ENCODE measurements around the gene ARRB1. TPM values are rescaled to one million over a fixed set of nuclear protein-coding genes. Genes with fewer than 3 reads are reported as not detected.

The ARRB1 gene
- total RNA-seq: 10 to 100 TPM; 16.7 to 25.1 (median 18.8) TPM

DNA sequence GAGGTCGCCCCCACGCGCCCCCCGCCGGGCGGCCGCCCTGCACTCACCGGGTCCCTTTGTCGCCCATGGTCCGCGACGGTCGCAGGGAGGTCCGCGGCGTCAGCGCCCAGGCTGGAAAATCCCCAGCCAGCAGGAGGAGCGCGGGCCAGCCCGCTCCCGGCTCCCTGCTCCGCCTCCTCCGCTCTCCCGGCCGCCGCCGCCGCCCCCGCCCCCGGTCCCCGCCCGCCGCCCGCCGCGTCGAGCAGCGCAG lies at the start of gene ARRB1:
ARRB1 (minus strand) TSS at position 121 of the 250 bp plus-strand sequence; CDS start at position 67, 54 bp downstream.
- DNase-seq (no peak), ATAC-seq (no peak)
- Mint-ChIP-seq H3K36me3 (ENCODE audit: insufficient read depth) (no peaks in the 10 kb centered on the region), H3K9me3 (no peaks in the 10 kb centered on the region), H3K4me1 (ENCODE audit: low read depth) (peaks cover 63% of the 10 kb centered on the region), H3K4me3 (peak within 1 kb of the TSS; percentile 84), H3K27me3 (ENCODE audit: low read depth) (no peaks in the 10 kb centered on the region)

DNA sequence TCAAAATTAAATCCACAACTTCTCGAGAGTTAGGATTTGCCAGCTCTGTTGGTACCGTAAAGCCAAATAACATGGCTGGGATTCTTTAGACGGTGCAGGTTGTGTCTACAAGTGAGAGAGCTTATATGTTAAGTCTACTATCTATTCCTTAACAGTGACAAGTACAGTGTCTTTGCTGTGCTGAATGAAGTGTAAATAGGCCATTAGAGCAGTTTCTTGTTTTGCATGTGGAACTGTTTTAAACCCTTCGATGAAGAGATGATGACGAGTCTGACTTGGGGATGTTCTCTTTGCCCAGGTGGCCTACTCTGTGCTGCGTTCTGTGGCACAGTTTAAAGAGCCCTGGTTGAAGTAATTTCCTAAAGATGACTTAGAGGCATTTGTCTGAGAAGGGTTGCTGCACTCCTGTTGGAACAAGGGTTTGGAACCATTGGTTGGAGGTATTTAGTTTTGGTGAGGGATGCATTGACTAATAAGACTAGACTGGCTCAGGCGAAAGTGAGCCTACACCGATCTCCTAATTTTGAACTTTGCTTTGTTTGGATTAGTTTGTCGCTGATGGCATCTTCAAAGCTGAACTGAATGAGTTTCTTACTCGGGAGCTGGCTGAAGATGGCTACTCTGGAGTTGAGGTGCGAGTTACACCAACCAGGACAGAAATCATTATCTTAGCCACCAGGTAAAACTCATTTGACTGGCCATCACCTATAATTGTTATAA lies 48.8 kb upstream of the ARRB1 start:
- no peaks in the 10 kb centered on the region for H3K27me3 Mint-ChIP-seq (ENCODE audit: low read depth)
- H3K9me3 Mint-ChIP-seq: no peaks in the 10 kb centered on the region
- DNase-seq: no peak
- H3K4me1 Mint-ChIP-seq (ENCODE audit: low read depth): peaks cover 38% of the 10 kb centered on the region
- peak; percentile 8 to 11 for ATAC-seq
- H3K4me3 Mint-ChIP-seq: peak overlapping the region; percentile 99
- H3K36me3 Mint-ChIP-seq (ENCODE audit: insufficient read depth): peaks cover 49% of the 10 kb centered on the region

GRCh38 chr11:75399344-75400145 lies 48.1 kb upstream of the ARRB1 start, which contains the start of gene RPS3:
Gene RPS3, plus strand, starts transcription at chr11:75399518. Its CDS starts 30 bp downstream, at chr11:75399548.
- peak; percentile 83 for DNase-seq
- peak within 1 kb of the TSS; percentile 99 for H3K4me3 Mint-ChIP-seq
- peaks cover 47% of the 10 kb centered on the region for H3K36me3 Mint-ChIP-seq (ENCODE audit: insufficient read depth)
- no peaks in the 10 kb centered on the region for H3K27me3 Mint-ChIP-seq (ENCODE audit: low read depth)
- peaks cover 37% of the 10 kb centered on the region for H3K4me1 Mint-ChIP-seq (ENCODE audit: low read depth)
- ATAC-seq: peak; percentile 88 to 89
- H3K9me3 Mint-ChIP-seq: no peaks in the 10 kb centered on the region

GRCh38 chr11:75398906-75399305 lies 47.4 kb upstream of the ARRB1 start:
- ATAC-seq (peak; percentile 1 to 3), DNase-seq (no peak)
- Mint-ChIP-seq H3K27me3 (ENCODE audit: low read depth) (peaks cover 2% of the 10 kb centered on the region), H3K4me1 (ENCODE audit: low read depth) (peaks cover 31% of the 10 kb centered on the region), H3K9me3 (no peaks in the 10 kb centered on the region), H3K4me3 (peak overlapping the region; percentile 99), H3K36me3 (ENCODE audit: insufficient read depth) (peaks cover 41% of the 10 kb centered on the region)

- ATAC-seq (peak; percentile 59 to 74), DNase-seq (no peak)
- peaks cover 2% of the 10 kb centered on the region for H3K27me3 Mint-ChIP-seq (ENCODE audit: low read depth)
- H3K4me3 Mint-ChIP-seq: no peak overlapping the region
- H3K4me1 Mint-ChIP-seq (ENCODE audit: low read depth): peaks cover 2% of the 10 kb centered on the region
- H3K36me3 Mint-ChIP-seq (ENCODE audit: insufficient read depth): no peaks in the 10 kb centered on the region
- no peaks in the 10 kb centered on the region for H3K9me3 Mint-ChIP-seq
Observed at GRCh38 chr11:75394085-75394840, 42.8 kb upstream of the ARRB1 start.

DNA sequence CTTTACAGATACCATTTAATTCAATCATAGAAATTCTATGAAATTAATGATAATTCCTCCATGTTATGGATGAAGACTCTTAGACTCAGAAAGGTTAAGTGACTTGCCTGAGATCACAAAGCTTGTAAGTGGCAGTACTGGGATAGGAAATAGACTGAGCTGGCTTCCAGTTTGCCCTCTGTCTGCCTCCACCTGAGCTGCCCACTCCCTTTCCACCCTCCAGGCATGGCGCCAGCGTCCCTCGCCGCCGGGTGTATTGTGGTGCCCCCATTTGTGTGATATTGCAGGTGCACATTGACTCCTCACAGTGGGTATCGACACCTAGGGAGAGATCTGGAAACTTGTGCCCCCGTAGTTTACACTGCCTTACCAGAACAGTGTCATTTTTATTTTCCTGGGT lies 38.5 kb upstream of the ARRB1 start:
- Mint-ChIP-seq H3K9me3 (no peaks in the 10 kb centered on the region), H3K27me3 (ENCODE audit: low read depth) (peaks cover 2% of the 10 kb centered on the region), H3K4me1 (ENCODE audit: low read depth) (no peaks in the 10 kb centered on the region), H3K4me3 (no peak overlapping the region), H3K36me3 (ENCODE audit: insufficient read depth) (no peaks in the 10 kb centered on the region)
- DNase-seq: no peak
- no peak for ATAC-seq

DNA sequence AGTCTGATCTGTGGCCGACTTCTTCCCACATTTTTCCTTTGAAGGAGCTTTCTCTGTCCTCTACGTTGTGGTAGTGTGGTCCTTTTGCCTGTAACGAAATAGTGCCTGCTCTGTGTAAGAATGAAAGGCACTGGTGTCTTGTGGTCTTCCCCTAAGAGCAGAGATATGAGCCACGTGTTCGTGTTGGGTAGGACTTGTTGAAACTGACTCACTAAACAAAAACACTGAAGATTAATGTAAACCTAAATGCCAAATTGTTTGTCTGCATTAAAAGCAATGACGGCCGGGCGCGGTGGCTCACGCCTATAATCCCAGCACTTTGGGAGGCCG lies 37.8 kb upstream of the ARRB1 start:
- peaks cover 4% of the 10 kb centered on the region for H3K4me1 Mint-ChIP-seq (ENCODE audit: low read depth)
- H3K27me3 Mint-ChIP-seq (ENCODE audit: low read depth): peaks cover under 1% of the 10 kb centered on the region
- H3K4me3 Mint-ChIP-seq: no peak overlapping the region
- no peak for ATAC-seq
- DNase-seq: no peak
- H3K9me3 Mint-ChIP-seq: no peaks in the 10 kb centered on the region
- H3K36me3 Mint-ChIP-seq (ENCODE audit: insufficient read depth): no peaks in the 10 kb centered on the region

DNA sequence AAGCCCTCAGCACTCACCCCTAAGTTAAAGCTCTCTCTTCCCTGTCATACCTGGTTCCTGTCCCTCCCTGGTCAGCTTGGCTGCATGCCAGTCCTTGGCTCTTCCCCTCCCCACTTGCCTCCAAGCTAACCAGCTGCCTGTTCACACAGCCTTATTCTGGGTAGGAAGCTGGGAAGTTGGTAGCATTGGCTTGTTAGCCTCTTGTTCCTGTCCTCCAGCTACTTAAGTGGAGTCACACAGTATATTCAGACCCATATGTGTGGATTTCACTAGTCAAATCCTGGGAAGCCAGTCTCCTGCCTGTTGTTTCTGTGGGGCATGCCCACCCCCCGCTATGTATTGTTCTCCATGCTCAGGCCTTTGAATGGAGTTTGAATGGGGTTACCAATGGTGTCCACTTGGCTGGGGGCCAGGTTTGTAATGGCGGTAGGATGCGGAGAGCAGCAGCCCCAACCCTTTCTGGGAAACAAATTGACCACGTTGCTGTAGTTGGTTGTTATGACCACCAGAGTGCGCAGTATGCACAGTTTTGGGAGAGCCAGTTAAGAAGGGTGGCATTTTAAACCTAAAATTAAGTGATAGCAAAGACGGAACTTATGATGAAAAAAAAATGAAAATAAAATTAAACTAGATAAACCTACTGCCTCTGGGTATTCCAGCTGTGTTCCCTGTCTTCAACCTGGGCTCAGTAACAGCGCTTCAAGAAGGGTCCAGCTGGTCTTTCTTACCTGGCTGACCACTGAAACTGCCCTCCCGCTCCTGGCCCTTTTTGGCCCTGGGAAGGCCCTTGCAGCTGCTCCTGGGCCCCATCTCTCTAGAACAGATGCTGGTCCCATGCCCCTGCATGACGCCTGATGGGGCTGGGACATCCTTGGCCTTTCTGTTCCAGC lies 37.2 kb upstream of the ARRB1 start:
- ATAC-seq: peak; percentile 83
- H3K36me3 Mint-ChIP-seq (ENCODE audit: insufficient read depth): no peaks in the 10 kb centered on the region
- DNase-seq: peak; percentile 57
- no peaks in the 10 kb centered on the region for H3K9me3 Mint-ChIP-seq
- peaks cover 9% of the 10 kb centered on the region for H3K4me1 Mint-ChIP-seq (ENCODE audit: low read depth)
- H3K27me3 Mint-ChIP-seq (ENCODE audit: low read depth): no peaks in the 10 kb centered on the region
- no peak overlapping the region for H3K4me3 Mint-ChIP-seq

- peaks cover 16% of the 10 kb centered on the region for H3K4me1 Mint-ChIP-seq (ENCODE audit: low read depth)
- no peak for ATAC-seq
Observed at GRCh38 chr11:75387736-75388294, 36.4 kb upstream of the ARRB1 start.

DNA sequence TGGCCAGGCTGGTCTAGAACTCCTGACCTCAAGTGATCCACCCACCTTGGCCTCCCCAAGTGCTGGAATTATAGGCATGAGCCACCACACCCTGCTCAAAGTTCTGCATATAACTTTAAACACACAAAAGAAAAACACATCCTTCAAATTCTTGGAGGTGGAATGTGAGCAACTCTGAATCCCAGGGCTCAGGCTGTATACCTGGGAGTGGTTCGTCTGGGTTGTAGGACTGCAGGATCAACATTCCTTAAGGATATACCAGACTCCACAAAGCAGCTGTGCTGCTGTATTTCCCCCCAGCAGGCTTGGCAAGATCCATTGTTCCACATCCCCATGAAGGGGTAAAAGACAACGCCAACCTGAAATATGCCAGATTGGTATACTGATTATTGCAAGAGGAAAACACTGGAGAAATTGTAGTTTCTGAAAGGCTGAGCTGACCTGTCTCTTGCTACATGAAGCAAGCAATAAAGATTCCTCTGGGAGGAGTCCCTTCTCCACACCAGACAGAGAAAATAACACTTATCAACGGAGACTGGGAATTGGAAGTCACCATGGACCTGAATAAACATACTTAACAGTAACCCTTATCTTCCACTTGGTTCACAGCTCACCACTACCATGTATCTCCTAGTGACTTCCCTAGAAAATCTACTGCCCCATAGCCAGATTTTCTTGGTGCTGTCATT lies 35.6 kb upstream of the ARRB1 start:
- Mint-ChIP-seq H3K9me3 (no peaks in the 10 kb centered on the region), H3K36me3 (ENCODE audit: insufficient read depth) (no peaks in the 10 kb centered on the region), H3K4me3 (no peak overlapping the region), H3K27me3 (ENCODE audit: low read depth) (no peaks in the 10 kb centered on the region), H3K4me1 (ENCODE audit: low read depth) (peaks cover 16% of the 10 kb centered on the region)
- DNase-seq (no peak), ATAC-seq (no peak)

More at GRCh38 chr11:75387736-75388294, 36.4 kb upstream of the ARRB1 start:
- Mint-ChIP-seq H3K27me3 (ENCODE audit: low read depth) (no peaks in the 10 kb centered on the region), H3K9me3 (no peaks in the 10 kb centered on the region), H3K4me3 (no peak overlapping the region), H3K36me3 (ENCODE audit: insufficient read depth) (no peaks in the 10 kb centered on the region)
- DNase-seq: no peak

GRCh38 chr11:75384438-75385080 lies 33.1 kb upstream of the ARRB1 start:
- no peak overlapping the region for H3K4me3 Mint-ChIP-seq
- peak; percentile 90 to 92 for ATAC-seq

DNA sequence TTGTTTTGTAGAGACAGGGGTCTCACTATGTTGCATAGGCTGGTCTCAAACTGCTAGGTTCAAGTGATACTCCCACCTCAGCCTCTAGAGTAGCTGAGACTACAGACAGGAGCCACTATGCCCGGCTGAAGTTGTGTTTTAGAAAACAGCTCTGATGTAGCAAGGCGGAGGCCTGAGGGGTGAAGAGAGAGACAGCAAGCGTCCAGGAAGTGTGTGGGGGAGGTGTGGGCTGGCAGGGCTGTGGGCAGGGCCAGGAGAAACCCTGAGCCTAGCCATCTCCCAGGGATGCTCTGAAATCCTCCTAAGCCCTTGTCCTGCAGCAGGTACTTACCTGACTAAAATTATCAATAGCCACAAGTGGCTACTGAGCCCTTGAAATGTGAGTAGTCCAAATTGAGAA lies 31.8 kb upstream of the ARRB1 start:
- DNase-seq (no peak), ATAC-seq (peak; percentile 52 to 60)
- Mint-ChIP-seq H3K9me3 (no peaks in the 10 kb centered on the region), H3K27me3 (ENCODE audit: low read depth) (no peaks in the 10 kb centered on the region), H3K36me3 (ENCODE audit: insufficient read depth) (no peaks in the 10 kb centered on the region), H3K4me3 (no peak overlapping the region), H3K4me1 (ENCODE audit: low read depth) (peaks cover 16% of the 10 kb centered on the region)

More at GRCh38 chr11:75384438-75385080, 33.1 kb upstream of the ARRB1 start:
- Mint-ChIP-seq H3K4me1 (ENCODE audit: low read depth) (peaks cover 16% of the 10 kb centered on the region), H3K9me3 (no peaks in the 10 kb centered on the region), H3K36me3 (ENCODE audit: insufficient read depth) (no peaks in the 10 kb centered on the region), H3K27me3 (ENCODE audit: low read depth) (no peaks in the 10 kb centered on the region)
- DNase-seq: peak; percentile 75

All from activated T-cell treated with anti-CD3 and anti-CD28 coated beads, Interleukin-2, amount 50 U/mL, for 4 hours (primary cell).